Smooth muscle cell of the brain vasculature (primary cell): ENCODE measurements around the gene HS1BP3.

ENCODE experiments used
- DNase-seq: peaks from one replicate; pipeline ENCODE4 v3.0.0-alpha.2; 2012; ENCODE audit warnings: low read depth, low spot score

HS1BP3 gene

GRCh38 chr2:20663196-20664070 is 12.5 kb upstream of the HS1BP3 start:
- DNase-seq: no peak

GRCh38 chr2:20662308-20662937 is 11.5 kb upstream of the HS1BP3 start:
- DNase-seq: no peak

GRCh38 chr2:20661421-20662307 is 10.8 kb upstream of the HS1BP3 start:
- no peak for DNase-seq

- no peak for DNase-seq
Observed at GRCh38 chr2:20660506-20661420, 9.9 kb upstream of the HS1BP3 start.

- DNase-seq: no peak
Observed at GRCh38 chr2:20657522-20658235, 6.8 kb upstream of the HS1BP3 start.

GRCh38 chr2:20656561-20656960 is 5.7 kb upstream of the HS1BP3 start:
- no peak for DNase-seq

- no peak for DNase-seq
Observed at GRCh38 chr2:20654535-20654813, 3.6 kb upstream of the HS1BP3 start.

- no peak for DNase-seq
Observed at GRCh38 chr2:20653695-20654534, 3.0 kb upstream of the HS1BP3 start.

GRCh38 chr2:20652673-20653575 is 2.0 kb upstream of the HS1BP3 start:
- no peak for DNase-seq

GRCh38 chr2:20652141-20652540 is 1.2 kb upstream of the HS1BP3 start:
- no peak for DNase-seq

- no peak for DNase-seq
Observed at GRCh38 chr2:20651731-20652099, 817 bp upstream of the HS1BP3 start.

GRCh38 chr2:20650393-20650876 is 463 bp downstream of the HS1BP3 start:
- DNase-seq: no peak

- DNase-seq: no peak
Observed at GRCh38 chr2:20649976-20650375, 922 bp downstream of the HS1BP3 start.

GRCh38 chr2:20649576-20649975 is 1.3 kb downstream of the HS1BP3 start:
- no peak for DNase-seq

GRCh38 chr2:20648831-20649230 is 2.1 kb downstream of the HS1BP3 start:
- DNase-seq: no peak

GRCh38 chr2:20648206-20648605 is 2.7 kb downstream of the HS1BP3 start:
- DNase-seq: no peak

GRCh38 chr2:20647738-20648137 is 3.2 kb downstream of the HS1BP3 start:
- DNase-seq: no peak

- no peak for DNase-seq
Observed at GRCh38 chr2:20647211-20647610, 3.7 kb downstream of the HS1BP3 start.

GRCh38 chr2:20646446-20646845 is 4.5 kb downstream of the HS1BP3 start:
- DNase-seq: no peak
